Astrocyte (in vitro differentiated cells and primary cell): ENCODE measurements around the gene CLCN7. TPM values are rescaled to one million over a fixed set of nuclear protein-coding genes. Genes with fewer than 3 reads are reported as not detected.

ENCODE experiments used
- DNase-seq: peaks from one replicate; pipeline ENCODE4 v3.0.0-alpha.2; 2010; ENCODE audit warnings: low read depth
- FAIRE-seq: peaks from 2 replicates; lab custom pipeline; 2011; peaks lifted over from hg19 to GRCh38; lab: Jason Lieb, UNC
- H2AFZ ChIP-seq: 2 replicates; pipeline ENCODE4 v1.6.0; 2012; ENCODE audit warnings: low read depth, low read length, inconsistent platforms
- H3K27ac ChIP-seq: 2 replicates; pipeline ENCODE4 v1.5.1; 2011; ENCODE audit warnings: low read depth, low read length, inconsistent platforms
- H3K27me3 ChIP-seq: 2 replicates; pipeline ENCODE4 v1.6.0; 2011; ENCODE audit warnings: low read length, inconsistent platforms; ENCODE audit not compliant: insufficient read depth
- H3K36me3 ChIP-seq: 2 replicates; pipeline ENCODE4 v1.5.1; 2011; ENCODE audit warnings: low read length, inconsistent platforms; ENCODE audit not compliant: insufficient read depth
- H3K4me1 ChIP-seq: 2 replicates; pipeline ENCODE4 v1.5.1; 2011; ENCODE audit warnings: low read length, inconsistent platforms; ENCODE audit not compliant: insufficient read depth
- H3K4me2 ChIP-seq: 2 replicates; pipeline ENCODE4 v1.6.0; 2012; ENCODE audit warnings: low read length, inconsistent platforms
- H3K4me3 ChIP-seq: 2 replicates; pipeline ENCODE4 v1.5.1; 2011; ENCODE audit warnings: low read depth, mild to moderate bottlenecking, low read length, inconsistent platforms; ENCODE audit not compliant: insufficient read depth
- H3K79me2 ChIP-seq: 2 replicates; pipeline ENCODE4 v1.6.0; 2012; ENCODE audit warnings: mild to moderate bottlenecking, low read length, inconsistent platforms; ENCODE audit not compliant: insufficient read depth
- H3K9ac ChIP-seq: 2 replicates; pipeline ENCODE4 v1.6.0; 2012; ENCODE audit warnings: mild to moderate bottlenecking, low read length, inconsistent platforms
- H3K9me3 ChIP-seq: 2 replicates; pipeline ENCODE4 v1.5.1; 2012; ENCODE audit warnings: low read depth, mild to moderate bottlenecking, low read length, inconsistent platforms; ENCODE audit not compliant: insufficient read depth
- H4K20me1 ChIP-seq: 2 replicates; pipeline ENCODE4 v1.6.0; 2012; ENCODE audit warnings: low read length, inconsistent platforms; ENCODE audit not compliant: insufficient read depth
- H3K27ac Mint-ChIP-seq: one replicate; pipeline ENCODE4 v1.8.0; 2021; ENCODE audit warnings: mild to moderate bottlenecking, mixed read lengths; ENCODE audit not compliant: unreplicated experiment
- H3K27me3 Mint-ChIP-seq: one replicate; pipeline ENCODE4 v1.8.0; 2021; ENCODE audit warnings: low read depth, mixed read lengths; ENCODE audit not compliant: unreplicated experiment
- H3K36me3 Mint-ChIP-seq: one replicate; pipeline ENCODE4 v1.8.0; 2021; ENCODE audit warnings: low read depth, mixed read lengths; ENCODE audit not compliant: unreplicated experiment
- H3K4me1 Mint-ChIP-seq: one replicate; pipeline ENCODE4 v1.8.0; 2021; ENCODE audit warnings: low read depth, mixed read lengths; ENCODE audit not compliant: unreplicated experiment
- H3K4me3 Mint-ChIP-seq: one replicate; pipeline ENCODE4 v1.8.0; 2021; ENCODE audit warnings: mild to moderate bottlenecking, moderate library complexity, mixed read lengths; ENCODE audit not compliant: unreplicated experiment
- H3K9me3 Mint-ChIP-seq: one replicate; pipeline ENCODE4 v1.8.0; 2021; ENCODE audit warnings: mild to moderate bottlenecking, mixed read lengths; ENCODE audit not compliant: unreplicated experiment
- EZH2 ChIP-seq: IDR thresholded peaks from 2 replicates; pipeline ENCODE4 v1.6.1; 2012; ENCODE audit warnings: mild to moderate bottlenecking, low read length, inconsistent platforms; ENCODE audit not compliant: insufficient read depth
- total RNA-seq: library from RNA; stranded (reverse); gene quantifications from 2 replicates; pipeline ENCODE4 v1.2.1, GENCODE V29; 2021
- TF ChIP-seq, protein P1 (sequence below): IDR thresholded peaks from 2 replicates; pipeline ENCODE4 v1.5.1; 2011; ENCODE audit warnings: low read depth, mild to moderate bottlenecking, inconsistent platforms, low read length, moderate library complexity; ENCODE audit not compliant: insufficient read depth

The CLCN7 gene
- total RNA-seq, 1 donor from 2014 or later, result 66.7 TPM

DNA sequence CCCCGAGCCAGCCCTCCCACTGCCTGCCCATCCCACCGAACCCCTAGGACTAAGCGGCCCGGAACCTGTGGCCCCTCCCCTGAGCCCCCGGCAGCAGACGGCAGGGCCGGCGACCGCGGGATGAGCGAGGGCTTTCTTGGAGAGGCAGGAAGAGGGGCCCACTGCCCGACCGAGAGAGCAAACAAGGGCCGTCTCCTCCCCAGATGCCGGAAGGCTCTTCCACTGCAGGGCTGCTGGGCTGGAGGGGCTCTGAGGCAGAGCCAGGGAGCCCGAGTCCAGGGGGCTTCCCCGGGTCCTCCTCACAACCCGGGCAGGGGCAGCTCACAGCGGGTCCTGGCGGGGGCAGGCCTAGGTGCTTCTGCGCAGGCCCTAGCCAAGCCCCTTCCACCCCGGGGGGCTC, 41.1 kb downstream of the CLCN7 start:
- no peak for TF ChIP-seq EZH2
- TF ChIP-seq, protein P1, sequence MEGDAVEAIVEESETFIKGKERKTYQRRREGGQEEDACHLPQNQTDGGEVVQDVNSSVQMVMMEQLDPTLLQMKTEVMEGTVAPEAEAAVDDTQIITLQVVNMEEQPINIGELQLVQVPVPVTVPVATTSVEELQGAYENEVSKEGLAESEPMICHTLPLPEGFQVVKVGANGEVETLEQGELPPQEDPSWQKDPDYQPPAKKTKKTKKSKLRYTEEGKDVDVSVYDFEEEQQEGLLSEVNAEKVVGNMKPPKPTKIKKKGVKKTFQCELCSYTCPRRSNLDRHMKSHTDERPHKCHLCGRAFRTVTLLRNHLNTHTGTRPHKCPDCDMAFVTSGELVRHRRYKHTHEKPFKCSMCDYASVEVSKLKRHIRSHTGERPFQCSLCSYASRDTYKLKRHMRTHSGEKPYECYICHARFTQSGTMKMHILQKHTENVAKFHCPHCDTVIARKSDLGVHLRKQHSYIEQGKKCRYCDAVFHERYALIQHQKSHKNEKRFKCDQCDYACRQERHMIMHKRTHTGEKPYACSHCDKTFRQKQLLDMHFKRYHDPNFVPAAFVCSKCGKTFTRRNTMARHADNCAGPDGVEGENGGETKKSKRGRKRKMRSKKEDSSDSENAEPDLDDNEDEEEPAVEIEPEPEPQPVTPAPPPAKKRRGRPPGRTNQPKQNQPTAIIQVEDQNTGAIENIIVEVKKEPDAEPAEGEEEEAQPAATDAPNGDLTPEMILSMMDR, result no peak
- Mint-ChIP-seq H3K4me3 (no peak overlapping the region), H3K9me3 (no peaks in the 10 kb centered on the region), H3K27ac (no peak overlapping the region), H3K27me3 (peaks cover 7% of the 10 kb centered on the region), H3K4me1 (no peaks in the 10 kb centered on the region), H3K36me3 (no peaks in the 10 kb centered on the region)
- no peaks in the 10 kb centered on the region for H4K20me1 ChIP-seq
- no peak overlapping the region for H3K4me2 ChIP-seq
- no peak overlapping the region for H3K27ac ChIP-seq
- H3K4me1 ChIP-seq, result no peaks in the 10 kb centered on the region
- FAIRE-seq (no peak), DNase-seq (no peak)
- H3K9me3 ChIP-seq, result no peaks in the 10 kb centered on the region
- H3K27me3 ChIP-seq, result no peaks in the 10 kb centered on the region
- no peak overlapping the region for H2AFZ ChIP-seq
- no peak overlapping the region for H3K9ac ChIP-seq
- no peak overlapping the region for H3K4me3 ChIP-seq
- no peaks in the 10 kb centered on the region for H3K79me2 ChIP-seq
- no peaks in the 10 kb centered on the region for H3K36me3 ChIP-seq

DNA sequence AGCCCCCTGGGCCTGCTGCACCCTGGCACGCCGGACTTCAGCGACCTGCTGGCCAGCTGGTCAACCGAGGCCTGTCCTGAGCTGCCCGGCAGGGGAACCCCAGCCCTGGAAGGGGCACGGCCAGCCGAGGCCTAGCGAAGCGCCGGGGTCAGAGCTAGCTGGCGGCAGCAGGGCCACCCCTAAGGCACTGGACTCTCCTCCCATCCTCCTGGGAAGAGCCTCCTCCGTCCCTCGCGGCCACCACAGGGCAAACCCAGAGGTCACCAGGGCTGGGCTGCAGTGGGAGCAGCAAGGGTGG, 41.6 kb downstream of the CLCN7 start:
- Mint-ChIP-seq H3K27ac (no peak overlapping the region), H3K9me3 (no peaks in the 10 kb centered on the region), H3K4me1 (no peaks in the 10 kb centered on the region), H3K4me3 (no peak overlapping the region), H3K27me3 (peaks cover 7% of the 10 kb centered on the region), H3K36me3 (no peaks in the 10 kb centered on the region)
- Histone ChIP-seq H3K4me3 (no peak overlapping the region), H3K27me3 (no peaks in the 10 kb centered on the region), H3K9me3 (no peaks in the 10 kb centered on the region), H3K79me2 (no peaks in the 10 kb centered on the region), H3K4me2 (no peak overlapping the region), H3K4me1 (no peaks in the 10 kb centered on the region), H3K9ac (no peak overlapping the region), H3K36me3 (no peaks in the 10 kb centered on the region), H3K27ac (no peak overlapping the region), H4K20me1 (no peaks in the 10 kb centered on the region), H2AFZ (no peak overlapping the region)
- TF ChIP-seq, protein P1, result no peak
- TF ChIP-seq EZH2, result no peak
- no peak for FAIRE-seq
- no peak for DNase-seq

DNA sequence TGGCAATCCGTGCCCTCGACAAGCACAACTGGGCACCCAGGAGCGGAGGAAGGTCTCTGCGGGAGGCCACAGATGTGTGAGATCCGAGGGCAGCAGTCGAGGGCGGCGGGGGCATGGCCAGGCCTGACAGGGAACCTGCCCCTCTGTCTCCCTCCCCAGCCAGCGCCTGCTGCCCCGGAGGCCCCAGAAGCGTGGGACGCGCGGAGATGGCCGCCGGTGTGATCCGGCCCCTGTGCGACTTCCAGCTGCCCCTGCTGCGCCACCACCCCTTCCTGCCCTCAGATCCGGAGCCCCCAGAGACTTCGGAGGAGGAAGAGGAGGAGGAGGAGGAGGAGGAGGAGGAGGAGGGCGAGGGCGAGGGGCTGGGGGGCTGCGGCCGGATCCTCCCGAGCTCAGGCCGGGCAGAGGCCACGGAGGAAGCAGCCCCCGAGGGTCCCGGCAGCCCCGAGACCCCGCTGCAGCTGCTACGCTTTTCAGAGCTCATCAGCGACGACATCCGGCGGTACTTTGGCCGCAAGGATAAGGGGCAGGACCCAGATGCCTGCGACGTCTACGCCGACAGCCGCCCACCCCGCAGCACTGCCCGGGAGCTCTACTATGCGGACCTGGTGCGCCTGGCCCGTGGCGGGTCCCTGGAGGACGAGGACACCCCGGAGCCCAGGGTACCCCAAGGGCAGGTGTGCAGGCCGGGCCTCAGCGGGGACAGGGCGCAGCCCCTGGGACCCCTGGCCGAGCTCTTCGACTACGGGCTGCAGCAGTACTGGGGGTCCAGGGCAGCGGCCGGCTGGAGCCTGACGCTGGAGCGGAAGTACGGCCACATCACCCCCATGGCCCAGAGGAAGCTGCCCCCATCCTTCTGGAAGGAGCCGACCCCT, 42.2 kb downstream of the CLCN7 start:
- H3K27ac ChIP-seq, result no peak overlapping the region
- no peak overlapping the region for H3K4me3 ChIP-seq
- Mint-ChIP-seq H3K4me1 (no peaks in the 10 kb centered on the region), H3K27me3 (peaks cover 7% of the 10 kb centered on the region), H3K27ac (no peak overlapping the region), H3K9me3 (no peaks in the 10 kb centered on the region), H3K36me3 (no peaks in the 10 kb centered on the region), H3K4me3 (no peak overlapping the region)
- H3K36me3 ChIP-seq, result no peaks in the 10 kb centered on the region
- H3K27me3 ChIP-seq, result no peaks in the 10 kb centered on the region
- no peaks in the 10 kb centered on the region for H3K9me3 ChIP-seq
- FAIRE-seq (no peak), DNase-seq (no peak)
- no peaks in the 10 kb centered on the region for H4K20me1 ChIP-seq
- TF ChIP-seq EZH2, result no peak
- TF ChIP-seq, protein P1, result no peak
- no peak overlapping the region for H3K4me2 ChIP-seq
- no peaks in the 10 kb centered on the region for H3K4me1 ChIP-seq
- H2AFZ ChIP-seq, result no peak overlapping the region
- no peak overlapping the region for H3K9ac ChIP-seq
- H3K79me2 ChIP-seq, result no peaks in the 10 kb centered on the region
